ENCODE data around the gene GRK2.

Gene GRK2

DNA sequence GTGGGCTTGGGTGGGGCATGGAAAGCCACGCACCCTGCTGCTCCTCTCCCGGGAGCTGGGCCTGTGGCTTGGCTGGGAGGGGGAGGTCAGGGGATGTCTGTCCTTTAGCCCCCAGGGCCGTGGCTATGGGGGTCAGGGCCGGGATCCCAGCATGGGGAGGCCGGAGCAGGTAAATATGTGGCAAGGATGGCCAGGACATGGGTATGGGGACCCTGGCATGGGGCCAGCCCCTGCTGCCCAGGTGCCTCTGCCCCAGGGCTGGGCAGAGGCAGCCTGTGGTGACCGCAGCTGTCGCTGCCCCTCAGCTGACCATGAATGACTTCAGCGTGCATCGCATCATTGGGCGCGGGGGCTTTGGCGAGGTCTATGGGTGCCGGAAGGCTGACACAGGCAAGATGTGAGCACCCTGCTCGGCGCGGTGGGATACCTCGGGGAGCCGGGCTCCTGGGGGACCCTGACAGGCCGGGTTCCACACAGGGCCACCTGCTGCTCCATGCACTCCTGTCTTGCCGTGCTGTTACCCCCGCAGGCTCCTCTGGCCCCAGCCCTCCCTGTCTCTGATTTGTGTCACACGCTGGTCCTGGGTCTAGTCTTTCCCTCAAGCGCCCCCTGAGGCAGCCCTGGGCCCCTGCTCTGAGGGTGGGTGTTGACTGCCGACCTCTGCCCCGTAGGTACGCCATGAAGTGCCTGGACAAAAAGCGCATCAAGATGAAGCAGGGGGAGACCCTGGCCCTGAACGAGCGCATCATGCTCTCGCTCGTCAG is 14.7 kb downstream of the GRK2 start:
- TF ChIP-seq GATA3 (IDR thresholded peaks at IDR 0.05; ENCODE audit: low read depth, low read length) (no peak), GATA2 (IDR thresholded peaks at IDR 0.05; ENCODE audit: low read depth, low read length) (no peak)

DNA sequence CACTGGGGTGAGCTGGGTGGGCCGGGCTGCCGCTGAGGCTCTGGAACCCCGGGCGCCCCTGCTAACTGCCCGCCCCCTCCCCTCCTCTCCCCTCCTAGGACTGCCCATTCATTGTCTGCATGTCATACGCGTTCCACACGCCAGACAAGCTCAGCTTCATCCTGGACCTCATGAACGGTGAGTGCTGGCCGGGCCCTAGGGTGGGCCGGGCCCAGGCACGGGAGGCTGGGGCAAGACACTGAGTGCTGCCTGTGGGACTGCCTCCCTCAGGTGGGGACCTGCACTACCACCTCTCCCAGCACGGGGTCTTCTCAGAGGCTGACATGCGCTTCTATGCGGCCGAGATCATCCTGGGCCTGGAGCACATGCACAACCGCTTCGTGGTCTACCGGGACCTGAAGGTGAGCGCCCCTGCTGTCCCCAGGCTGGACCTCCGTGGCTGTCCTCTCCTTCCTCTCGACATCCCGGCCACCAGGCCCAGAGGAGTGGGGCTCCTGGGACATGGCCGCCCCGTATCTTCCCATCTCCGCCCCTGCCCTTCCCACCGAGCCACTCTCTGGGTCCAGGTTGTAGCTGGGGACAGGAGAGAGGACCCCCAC is 15.4 kb downstream of the GRK2 start:
- TF ChIP-seq GATA3 (IDR thresholded peaks at IDR 0.05; ENCODE audit: low read depth, low read length) (no peak), GATA2 (IDR thresholded peaks at IDR 0.05; ENCODE audit: low read depth, low read length) (no peak)

DNA sequence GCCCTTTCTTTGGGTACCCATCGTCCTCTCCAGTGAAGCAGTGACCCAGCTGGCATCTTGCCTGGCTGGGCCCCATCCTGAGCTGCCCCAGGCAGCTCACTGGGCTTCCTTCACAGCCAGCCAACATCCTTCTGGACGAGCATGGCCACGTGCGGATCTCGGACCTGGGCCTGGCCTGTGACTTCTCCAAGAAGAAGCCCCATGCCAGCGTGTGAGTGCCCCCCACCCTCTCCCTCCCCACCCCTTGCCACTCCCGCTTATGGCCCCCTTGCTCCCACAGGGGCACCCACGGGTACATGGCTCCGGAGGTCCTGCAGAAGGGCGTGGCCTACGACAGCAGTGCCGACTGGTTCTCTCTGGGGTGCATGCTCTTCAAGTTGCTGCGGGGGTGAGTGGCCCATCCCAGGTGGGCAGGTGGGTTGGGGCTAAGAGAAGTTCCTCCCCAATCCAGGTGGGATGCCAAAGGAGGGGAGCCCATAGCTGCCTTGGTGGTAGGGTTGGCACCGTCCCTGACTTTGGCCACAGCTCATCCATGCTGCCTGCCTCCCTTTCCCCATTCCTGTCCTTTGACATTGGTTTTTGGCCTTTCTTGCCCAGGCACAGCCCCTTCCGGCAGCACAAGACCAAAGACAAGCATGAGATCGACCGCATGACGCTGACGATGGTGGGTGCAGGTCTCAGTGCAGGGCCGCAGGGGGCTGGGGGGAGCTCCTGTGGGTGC is 16.0 kb downstream of the GRK2 start:
- no peak for TF ChIP-seq GATA3 (IDR thresholded peaks at IDR 0.05; ENCODE audit: low read depth, low read length)
- no peak for TF ChIP-seq GATA2 (IDR thresholded peaks at IDR 0.05; ENCODE audit: low read depth, low read length)

DNA sequence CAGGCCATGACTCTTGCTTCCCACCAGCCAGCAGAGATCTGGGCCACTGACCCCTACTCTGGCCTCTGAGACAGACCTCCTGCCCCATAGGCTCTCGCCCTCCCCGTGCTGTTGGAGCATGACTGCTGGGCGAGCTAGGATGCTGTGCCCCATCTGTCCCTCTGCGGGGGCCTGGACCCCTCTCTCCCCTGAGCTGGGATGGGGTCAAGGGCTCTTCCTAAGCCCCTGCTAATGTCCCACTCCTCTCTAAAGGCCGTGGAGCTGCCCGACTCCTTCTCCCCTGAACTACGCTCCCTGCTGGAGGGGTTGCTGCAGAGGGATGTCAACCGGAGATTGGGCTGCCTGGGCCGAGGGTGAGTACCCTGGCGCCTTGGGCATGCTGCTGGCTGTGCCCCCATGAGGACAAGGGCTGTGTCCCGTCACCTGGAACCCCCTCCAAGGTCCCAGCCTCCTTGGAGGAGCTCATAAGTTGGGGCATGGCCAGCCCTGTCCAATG is 16.7 kb downstream of the GRK2 start:
- TF ChIP-seq GATA3 (IDR thresholded peaks at IDR 0.05; ENCODE audit: low read depth, low read length) (no peak), GATA2 (IDR thresholded peaks at IDR 0.05; ENCODE audit: low read depth, low read length) (no peak)

DNA sequence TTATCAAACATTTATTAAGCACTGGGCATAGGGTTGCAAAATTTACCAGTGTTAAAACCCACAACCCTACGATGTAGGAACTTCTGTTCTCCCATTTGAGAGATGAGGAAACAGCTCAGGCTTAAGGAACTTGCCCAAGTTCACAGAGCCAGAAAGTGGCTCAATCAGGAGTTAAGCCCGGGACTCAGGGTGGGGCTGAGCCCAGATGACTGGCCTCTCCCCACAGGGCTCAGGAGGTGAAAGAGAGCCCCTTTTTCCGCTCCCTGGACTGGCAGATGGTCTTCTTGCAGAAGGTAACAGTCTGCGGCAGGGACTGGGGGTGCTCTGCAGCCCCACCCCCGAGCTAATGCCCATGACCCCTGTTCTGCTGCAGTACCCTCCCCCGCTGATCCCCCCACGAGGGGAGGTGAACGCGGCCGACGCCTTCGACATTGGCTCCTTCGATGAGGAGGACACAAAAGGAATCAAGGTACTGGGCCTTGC is 17.2 kb downstream of the GRK2 start:
- TF ChIP-seq GATA3 (IDR thresholded peaks at IDR 0.05; ENCODE audit: low read depth, low read length): no peak
- TF ChIP-seq GATA2 (IDR thresholded peaks at IDR 0.05; ENCODE audit: low read depth, low read length): no peak

DNA sequence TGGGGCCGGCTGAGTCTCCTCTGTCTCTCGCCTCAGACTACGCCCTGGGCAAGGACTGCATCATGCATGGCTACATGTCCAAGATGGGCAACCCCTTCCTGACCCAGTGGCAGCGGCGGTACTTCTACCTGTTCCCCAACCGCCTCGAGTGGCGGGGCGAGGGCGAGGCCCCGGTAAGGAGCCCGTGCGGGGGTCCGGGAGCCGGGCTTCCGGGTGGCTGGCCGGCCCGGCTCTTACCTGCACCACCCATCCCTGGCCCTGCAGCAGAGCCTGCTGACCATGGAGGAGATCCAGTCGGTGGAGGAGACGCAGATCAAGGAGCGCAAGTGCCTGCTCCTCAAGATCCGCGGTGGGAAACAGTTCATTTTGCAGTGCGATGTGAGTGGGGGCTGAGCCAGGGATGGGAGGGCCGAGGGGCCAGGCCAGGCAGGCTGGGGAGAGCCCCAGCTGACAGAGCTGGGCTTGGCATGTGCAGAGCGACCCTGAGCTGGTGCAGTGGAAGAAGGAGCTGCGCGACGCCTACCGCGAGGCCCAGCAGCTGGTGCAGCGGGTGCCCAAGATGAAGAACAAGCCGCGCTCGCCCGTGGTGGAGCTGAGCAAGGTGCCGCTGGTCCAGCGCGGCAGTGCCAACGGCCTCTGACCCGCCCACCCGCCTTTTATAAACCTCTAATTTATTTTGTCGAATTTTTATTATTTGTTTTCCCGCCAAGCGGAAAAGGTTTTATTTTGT is 18.7 kb downstream of the GRK2 start:
- no peak for TF ChIP-seq GATA3 (IDR thresholded peaks at IDR 0.05; ENCODE audit: low read depth, low read length)
- TF ChIP-seq GATA2 (IDR thresholded peaks at IDR 0.05; ENCODE audit: low read depth, low read length): no peak

DNA sequence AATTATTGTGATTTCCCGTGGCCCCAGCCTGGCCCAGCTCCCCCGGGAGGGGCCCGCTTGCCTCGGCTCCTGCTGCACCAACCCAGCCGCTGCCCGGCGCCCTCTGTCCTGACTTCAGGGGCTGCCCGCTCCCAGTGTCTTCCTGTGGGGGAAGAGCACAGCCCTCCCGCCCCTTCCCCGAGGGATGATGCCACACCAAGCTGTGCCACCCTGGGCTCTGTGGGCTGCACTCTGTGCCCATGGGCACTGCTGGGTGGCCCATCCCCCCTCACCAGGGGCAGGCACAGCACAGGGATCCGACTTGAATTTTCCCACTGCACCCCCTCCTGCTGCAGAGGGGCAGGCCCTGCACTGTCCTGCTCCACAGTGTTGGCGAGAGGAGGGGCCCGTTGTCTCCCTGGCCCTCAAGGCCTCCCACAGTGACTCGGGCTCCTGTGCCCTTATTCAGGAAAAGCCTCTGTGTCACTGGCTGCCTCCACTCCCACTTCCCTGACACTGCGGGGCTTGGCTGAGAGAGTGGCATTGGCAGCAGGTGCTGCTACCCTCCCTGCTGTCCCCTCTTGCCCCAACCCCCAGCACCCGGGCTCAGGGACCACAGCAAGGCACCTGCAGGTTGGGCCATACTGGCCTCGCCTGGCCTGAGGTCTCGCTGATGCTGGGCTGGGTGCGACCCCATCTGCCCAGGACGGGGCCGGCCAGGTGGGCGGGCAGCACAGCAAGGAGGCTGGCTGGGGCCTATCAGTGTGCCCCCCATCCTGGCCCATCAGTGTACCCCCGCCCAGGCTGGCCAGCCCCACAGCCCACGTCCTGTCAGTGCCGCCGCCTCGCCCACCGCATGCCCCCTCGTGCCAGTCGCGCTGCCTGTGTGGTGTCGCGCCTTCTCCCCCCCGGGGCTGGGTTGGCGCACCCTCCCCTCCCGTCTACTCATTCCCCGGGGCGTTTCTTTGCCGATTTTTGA is 19.5 kb downstream of the GRK2 start:
- TF ChIP-seq GATA2 (IDR thresholded peaks at IDR 0.05; ENCODE audit: low read depth, low read length): no peak
- TF ChIP-seq GATA3 (IDR thresholded peaks at IDR 0.05; ENCODE audit: low read depth, low read length): no peak

DNA sequence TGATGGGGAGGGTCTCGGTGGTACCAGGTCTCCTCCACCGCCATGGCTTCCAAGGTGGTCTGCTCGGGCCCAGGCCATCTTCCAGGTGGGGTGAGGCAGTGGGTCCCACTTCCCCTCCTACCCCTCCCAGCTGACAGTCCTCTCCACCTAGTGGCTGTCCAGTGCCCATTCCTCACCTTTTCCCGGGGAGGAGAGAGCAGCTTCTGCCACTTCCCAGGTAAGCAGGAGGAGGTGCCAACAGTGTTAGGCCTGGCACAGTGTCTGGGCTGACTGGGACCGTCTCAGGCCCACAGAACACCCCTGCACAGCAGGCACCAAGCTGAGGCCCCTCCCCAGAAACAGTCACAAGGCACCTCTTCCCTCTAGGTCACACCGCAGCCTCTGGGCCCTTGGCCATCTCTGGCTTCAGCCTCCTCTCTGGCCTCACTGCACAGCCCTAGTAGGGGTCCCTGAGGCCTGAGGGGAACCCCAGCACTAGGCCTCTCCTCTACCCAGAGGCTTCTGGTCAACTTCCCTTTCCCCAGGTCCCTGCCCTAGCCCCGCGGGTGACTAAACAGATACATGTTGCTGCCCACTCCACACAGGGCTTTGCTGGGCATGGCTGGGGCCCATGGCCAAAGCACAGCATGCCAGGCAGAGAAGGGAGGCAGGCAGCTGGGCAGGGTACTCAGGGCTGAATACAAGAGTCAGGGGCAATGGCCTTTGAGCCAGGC is 20.5 kb downstream of the GRK2 start:
- TF ChIP-seq GATA2 (IDR thresholded peaks at IDR 0.05; ENCODE audit: low read depth, low read length): no peak
- no peak for TF ChIP-seq GATA3 (IDR thresholded peaks at IDR 0.05; ENCODE audit: low read depth, low read length)

DNA sequence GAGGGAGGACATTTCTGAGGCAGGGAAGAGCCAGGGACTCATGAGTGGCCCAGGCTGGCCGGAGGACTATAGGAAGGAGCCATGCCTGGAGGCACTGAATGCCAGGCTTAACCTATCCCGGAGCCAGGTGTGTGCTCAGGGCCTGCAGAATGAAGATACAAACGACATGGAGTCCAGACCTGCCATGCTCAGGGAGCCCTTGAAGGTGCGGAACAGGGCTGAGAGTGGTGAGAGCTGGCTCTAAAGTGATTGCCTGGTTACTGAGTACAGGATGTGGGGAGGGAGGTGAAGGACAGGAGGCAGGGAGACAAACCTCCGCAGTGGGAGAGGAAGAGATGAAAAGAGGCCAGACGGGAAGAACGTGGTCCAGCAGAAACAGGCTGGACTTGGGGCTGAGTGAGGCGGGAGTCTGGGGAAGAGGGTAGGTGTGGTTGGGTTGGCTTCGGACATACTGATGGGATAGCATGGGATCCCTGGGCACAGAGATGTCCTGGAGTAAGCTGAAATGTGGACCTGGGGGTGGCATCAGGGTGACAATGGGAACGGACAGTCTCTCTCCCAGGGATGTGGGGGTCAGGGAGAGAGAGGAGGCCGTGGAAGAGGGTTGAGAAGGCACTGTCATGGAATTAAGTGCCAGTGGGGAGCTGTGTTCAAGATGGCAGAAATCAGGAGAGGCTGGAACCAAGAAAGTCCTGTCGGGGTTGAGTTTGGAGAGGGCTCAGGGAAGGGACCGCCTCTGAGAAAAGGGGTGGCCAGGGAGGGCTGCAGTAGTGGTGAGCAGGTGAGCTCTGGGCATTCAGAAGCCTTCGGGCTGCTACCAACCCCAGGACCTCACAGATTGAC is 21.3 kb downstream of the GRK2 start:
- TF ChIP-seq GATA2 (IDR thresholded peaks at IDR 0.05; ENCODE audit: low read depth, low read length): no peak

DNA sequence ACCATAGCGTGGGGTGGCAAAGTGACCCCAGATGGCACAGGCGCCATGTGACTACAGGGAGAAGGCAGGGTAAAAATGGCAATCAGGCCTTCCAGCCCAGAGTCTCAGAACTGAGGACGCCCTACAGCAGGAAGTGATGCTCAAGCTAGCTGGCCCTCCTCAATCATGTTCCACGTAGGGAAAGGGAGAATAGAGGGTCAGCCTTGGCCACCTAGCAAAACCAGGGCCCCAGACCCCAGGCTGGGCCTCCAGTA is 21.9 kb downstream of the GRK2 start:
- TF ChIP-seq GATA3 (IDR thresholded peaks at IDR 0.05; ENCODE audit: low read depth, low read length): no peak
- no peak for TF ChIP-seq GATA2 (IDR thresholded peaks at IDR 0.05; ENCODE audit: low read depth, low read length)

DNA sequence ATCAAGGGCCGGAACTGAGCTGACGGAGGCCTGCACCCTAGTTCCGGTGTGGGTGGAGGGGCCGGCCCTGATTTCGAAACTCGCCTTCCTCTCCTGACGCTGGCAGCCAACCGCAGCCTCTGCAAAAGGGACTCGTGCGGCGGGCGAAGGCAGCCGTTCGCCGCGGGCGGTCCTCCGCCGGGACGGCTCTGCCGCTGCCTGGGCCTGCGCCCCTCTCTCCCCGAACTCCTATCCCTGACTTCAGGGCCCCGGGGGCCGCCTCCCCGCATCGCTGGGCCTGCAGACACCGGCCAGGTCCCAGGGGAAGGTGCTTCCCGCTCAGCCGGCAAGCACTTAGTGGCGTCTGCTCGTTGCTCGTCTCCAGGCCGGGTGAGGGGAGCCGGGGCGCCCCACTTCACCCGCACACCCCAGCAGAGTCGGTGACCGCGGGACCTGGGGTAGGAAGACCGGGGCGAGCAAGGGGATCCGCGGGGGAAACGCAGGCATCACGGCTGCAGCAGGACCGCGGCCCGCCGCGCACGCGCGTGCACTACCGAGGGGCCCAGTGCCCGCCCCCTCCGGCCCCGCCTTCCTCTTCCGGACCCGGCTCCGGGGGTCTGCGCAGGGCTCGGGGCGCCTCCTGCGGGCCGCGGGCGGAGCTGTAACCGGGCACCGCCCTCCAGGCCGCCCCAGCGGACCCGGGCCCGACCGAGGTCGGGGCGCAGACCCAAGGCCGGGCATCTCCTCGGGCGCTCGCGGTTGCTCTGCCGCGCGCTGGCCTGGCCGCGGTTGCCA is 22.4 kb downstream of the GRK2 start:
- TF ChIP-seq GATA2 (IDR thresholded peaks at IDR 0.05; ENCODE audit: low read depth, low read length) (no peak), GATA3 (IDR thresholded peaks at IDR 0.05; ENCODE audit: low read depth, low read length) (no peak)

All from SH-SY5Y (cell line).